Stimulated activated CD8-positive, alpha-beta memory T cell treated with anti-CD3 and anti-CD28 coated beads, Interleukin-15, amount 100 ng/mL, for 1 hour (primary cell): ENCODE results near the gene FBXL7.

Experiments used
- DNase-seq: peaks from one replicate; pipeline ENCODE4 v3.0.0-alpha.2; 2020; ENCODE audit warnings: low read depth

Gene FBXL7

DNA sequence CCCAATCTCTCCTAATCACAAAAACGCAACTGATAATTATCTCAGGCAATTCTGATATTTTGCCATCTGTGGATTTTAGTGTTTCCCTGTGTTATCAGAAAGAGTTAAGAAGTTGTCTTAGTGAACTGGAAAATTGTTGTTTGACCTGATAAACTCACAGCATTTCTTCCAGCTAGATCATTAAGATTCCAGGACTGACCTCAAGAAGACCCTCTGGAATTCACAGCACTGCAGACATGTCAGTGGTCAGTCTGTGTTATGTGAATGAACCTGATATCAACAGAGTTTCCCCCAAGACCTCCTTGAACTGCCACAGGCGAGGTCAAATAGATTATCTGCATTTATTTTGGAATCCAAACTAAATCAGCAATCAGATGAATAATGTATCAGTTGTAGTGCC, 174.7 kb downstream of the FBXL7 start:
- no peak for DNase-seq

GRCh38 chr5:15676591-15676990, 176.6 kb downstream of the FBXL7 start:
- no peak for DNase-seq

GRCh38 chr5:15679161-15679560, 179.2 kb downstream of the FBXL7 start:
- DNase-seq, result no peak

DNA sequence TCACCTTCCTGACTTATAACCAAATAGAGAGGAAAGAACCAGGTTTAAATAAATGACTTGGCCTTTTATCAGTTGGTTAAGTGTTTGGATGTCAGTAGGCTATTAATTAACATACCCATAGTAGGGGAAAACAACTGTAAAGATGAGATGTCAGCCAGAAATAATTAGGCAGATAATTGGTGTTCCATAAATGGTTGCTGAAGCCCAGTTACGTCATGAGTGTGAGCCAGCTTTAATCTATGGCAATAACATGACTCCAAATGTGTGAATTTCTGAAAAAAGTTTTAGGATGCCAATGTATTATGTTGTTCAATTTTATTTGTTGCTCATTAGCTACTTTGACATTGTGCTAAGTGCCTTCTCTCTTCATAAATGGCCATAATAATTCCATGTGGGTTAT, 180.5 kb downstream of the FBXL7 start:
- no peak for DNase-seq

DNA sequence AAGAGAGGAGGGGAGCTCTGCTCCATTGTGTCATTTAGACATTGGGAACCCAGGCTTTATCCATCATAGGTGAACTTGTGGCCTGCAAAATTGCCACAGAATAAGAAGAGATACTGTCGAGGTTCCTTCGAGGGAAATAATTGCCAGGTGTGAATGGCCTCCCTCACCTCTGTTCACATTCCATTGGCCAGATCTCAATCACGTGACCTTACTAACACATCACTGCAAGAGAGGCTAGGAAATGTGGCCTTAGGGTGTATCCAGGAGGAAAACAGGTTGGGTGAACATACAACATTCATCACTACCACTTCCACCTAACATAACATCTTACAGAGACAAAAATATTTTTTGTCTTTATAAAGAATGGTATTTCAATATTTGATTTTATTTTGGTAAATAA, 182.1 kb downstream of the FBXL7 start:
- no peak for DNase-seq

- no peak for DNase-seq
Measured at GRCh38 chr5:15682566-15682965, 182.6 kb downstream of the FBXL7 start.

- DNase-seq, result no peak
Measured at GRCh38 chr5:15683332-15683731, 183.4 kb downstream of the FBXL7 start.

DNA sequence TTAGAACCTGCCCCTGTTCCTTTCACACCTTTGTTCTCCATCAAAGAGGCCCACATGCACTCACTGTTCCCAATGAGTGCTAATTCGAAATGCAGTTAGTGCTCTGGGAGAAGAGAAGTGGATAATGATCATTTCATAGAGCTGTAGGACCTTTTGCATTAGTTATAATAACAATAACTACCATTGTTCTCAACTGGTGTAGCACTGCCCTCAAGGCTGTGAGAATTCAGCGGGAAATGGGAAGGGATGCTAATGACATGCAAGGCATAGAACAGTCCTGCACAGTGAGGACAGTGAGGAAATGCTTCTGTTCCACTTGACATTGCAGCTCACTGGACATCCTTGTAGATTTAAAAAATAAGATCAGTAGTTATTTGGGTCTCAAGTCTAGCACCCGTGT, 187.4 kb downstream of the FBXL7 start:
- no peak for DNase-seq

- DNase-seq, result no peak
Measured at GRCh38 chr5:15689836-15690235, 189.9 kb downstream of the FBXL7 start.

DNA sequence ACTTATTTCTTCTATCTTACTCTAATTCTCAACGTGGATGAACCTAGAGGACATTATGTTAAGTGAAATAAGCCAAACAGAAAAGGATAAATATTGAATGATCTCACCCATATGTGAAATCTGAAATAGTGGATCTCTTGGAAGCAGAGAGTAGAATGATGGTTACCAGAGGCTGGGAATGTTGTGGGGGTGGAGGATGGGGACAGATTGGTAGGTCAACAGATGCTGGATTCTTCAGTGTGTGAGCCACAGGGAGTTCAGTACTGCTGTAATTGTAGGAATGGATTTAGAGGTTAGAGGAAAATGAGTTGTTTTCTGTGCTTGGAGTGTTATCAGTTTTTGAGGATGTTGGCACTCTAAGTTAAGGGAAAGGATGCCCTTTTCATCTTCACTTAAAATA, 190.6 kb downstream of the FBXL7 start:
- no peak for DNase-seq

DNA sequence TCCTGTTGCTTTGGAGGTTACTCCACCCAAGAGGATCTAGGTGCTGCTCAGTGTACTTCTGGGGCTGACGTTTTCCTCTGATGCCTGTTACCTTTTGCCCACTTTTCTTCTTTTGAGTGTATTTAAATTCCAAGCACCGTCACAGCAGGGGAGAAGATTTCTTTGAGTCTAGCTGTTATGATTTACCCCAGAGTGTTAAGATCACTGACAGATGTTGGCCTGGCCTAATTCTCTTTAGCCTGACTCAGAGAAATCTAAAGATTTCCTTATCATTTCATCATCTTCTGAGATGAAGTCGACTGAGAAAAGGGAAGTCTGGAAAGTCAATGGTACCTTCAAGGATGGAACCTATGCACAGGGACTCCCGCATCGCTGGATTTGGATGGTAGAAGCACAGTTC, 191.5 kb downstream of the FBXL7 start:
- DNase-seq, result no peak

- no peak for DNase-seq
Measured at GRCh38 chr5:15692706-15693381, 192.9 kb downstream of the FBXL7 start.

GRCh38 chr5:15693382-15693728, 193.4 kb downstream of the FBXL7 start:
- DNase-seq, result no peak

DNA sequence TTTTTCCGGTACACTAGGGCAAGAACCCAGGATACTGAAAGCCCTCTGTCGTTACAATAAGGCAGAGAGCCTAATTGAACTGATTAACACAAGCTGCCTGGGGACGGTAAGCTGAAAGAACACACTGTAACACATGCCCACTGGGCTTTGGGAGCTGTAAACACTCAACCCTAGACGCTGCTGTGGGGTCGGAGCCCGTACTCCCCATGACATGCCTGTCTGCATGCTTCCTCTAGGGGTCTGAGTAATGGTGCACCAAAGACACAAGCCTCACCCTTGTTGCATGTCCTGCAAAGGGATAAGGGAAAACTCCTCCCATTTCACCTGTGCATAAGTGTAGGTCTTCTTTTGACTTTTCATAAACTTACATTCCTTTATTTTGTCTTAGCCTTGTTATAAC, 194.0 kb downstream of the FBXL7 start:
- DNase-seq, result no peak

- DNase-seq, result no peak
Measured at GRCh38 chr5:15694696-15695214, 194.8 kb downstream of the FBXL7 start.

DNA sequence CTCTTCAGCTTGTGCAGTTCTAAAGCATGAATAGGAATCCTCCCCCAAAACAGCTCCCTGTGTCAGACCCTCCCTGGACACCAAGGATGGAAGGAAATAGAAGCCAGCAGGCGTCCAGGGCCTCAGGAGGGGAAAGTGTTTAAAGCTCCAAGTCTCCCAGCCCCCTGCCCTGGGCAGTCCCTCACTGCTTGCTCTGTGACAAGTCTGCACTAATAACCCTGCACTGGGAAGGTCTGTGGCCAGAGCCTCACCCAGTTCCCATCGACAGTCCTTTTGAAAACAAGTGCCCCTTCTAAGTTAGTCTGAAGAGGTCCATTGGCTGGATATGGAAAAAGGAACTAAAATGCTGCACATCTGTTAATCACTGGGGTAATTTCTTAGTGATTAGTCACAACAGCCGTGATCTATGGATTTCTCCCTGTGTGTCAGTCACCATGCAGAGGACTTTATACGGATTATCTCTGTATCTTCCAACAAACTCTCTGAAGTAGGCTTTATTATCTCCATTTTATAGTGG, 195.3 kb downstream of the FBXL7 start:
- no peak for DNase-seq

DNA sequence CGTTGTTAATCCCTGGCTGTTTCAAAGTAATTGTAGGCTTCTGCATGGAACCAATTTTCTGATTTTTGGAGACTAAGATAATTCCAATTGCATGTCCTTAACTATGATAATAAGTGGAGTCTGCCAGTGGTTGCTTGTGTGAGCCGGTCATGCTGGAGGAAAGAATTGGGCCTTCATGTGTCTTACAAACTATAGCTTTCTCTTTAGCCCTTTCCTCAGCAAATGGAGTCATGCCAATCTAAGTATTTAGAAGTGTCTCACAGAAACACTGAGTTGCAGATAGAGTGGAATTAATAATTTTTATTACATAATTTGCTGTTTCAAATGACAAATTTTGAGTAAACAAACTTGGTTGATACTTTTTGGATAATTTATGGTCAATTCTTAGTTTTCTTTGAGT, 200.4 kb downstream of the FBXL7 start:
- DNase-seq, result no peak

- no peak for DNase-seq
Measured at GRCh38 chr5:15702102-15702501, 202.1 kb downstream of the FBXL7 start.

- DNase-seq, result no peak
Measured at GRCh38 chr5:15703901-15704300, 203.9 kb downstream of the FBXL7 start.

DNA sequence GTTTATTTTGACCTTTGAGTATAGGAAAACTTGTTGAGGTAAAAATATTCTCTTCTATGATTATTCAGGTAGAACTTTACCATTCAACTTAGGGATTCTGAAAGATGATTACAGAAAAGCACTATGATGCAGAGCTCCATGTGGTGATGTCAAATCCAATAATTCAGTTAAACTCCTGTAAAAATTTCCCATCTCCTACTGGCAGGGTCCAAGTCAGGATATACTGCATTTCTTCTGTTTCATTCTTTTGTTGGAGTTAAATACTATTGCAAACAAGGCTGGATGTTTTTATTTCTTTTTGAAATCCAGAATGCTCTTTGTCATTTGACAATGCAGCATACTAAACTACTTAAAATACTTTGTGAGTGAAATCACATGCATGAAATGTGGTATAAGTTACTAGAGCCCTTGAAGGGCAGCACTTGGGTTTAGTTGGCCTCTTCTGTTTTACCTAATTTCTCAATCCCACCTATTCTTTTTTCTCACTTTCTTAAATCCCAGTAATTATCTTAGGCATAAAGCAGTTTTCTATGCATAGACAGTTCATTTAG, 204.5 kb downstream of the FBXL7 start:
- no peak for DNase-seq

DNA sequence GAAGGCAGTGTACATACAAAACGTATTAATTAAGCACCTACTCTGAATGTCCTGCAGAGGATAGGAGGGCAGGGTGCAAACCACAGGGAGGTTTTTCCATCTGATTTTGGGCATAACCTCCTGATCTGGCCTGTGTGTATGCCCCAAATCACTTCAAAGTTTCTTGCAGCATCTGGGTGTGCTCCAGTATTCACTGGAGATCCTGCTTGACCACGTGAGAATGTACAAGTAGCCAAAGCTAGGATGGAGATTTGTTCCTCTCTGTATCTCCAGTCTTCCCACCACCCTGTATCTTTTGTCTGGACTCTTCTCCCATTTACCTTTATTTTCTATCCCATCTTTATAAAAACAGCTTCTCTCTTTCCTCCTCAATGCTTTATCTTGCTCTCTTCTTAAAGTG, 207.7 kb downstream of the FBXL7 start:
- no peak for DNase-seq

- no peak for DNase-seq
Measured at GRCh38 chr5:15711892-15712291, 211.9 kb downstream of the FBXL7 start.

DNA sequence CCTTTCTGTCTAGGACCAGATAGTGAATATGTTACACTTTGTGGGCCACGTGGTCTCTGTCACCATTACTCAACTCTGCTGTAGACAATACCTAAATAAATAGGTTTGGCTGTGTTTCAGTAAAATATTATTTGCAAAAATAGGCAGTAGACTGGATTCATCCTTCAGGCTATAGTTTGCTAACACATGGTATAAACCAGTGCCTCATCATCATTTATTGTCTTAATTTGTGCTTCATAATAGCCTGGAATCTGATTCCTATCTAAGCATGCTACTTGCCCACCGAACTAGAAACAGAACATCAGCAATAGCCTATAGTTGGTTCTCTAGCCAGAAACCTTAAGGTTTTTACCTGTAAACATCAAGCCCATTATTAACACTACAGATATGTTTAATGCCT, 215.6 kb downstream of the FBXL7 start:
- DNase-seq, result no peak

DNA sequence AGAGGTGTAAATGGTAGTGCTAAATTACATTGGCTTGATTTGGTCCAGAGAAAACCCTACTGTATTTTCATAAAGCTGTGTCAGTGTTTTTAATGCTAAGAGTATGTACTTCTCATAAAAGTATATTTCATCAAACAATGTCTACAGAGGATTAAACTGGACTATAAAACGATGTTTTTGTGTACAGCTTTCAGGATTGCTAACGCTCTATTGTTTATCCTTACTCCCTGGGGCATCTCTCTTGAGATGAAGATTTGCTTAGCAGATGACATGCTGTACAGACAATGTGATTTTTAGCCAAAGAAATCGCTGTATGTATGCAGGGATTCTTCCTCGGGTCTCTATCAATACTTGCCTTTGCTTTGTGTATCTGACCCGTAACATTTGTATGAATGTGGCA, 216.0 kb downstream of the FBXL7 start:
- DNase-seq, result no peak
